K562 (cell line): Measurements from ENCODE around the gene HGD. TPM values are rescaled to one million over a fixed set of nuclear protein-coding genes. Genes with fewer than 3 reads are reported as not detected.

Experiments used
- ATAC-seq: fragments of 200-7000 bp; cut with Tn5 transposase; 3 replicates; pipeline ENCODE4 v1.9.1; 2020; ENCODE audit warnings: moderate library complexity
- BruUV-seq: library from RNA; stranded (reverse); fragments of 400-500 nt; replicated peaks from 2 replicates; lab custom pipeline; 2021; lab: Mats Ljungman, UMichigan
- CTCF ChIA-PET: fragments of 300-600 bp; formaldehyde crosslinking; extraction: SDS; loops from one replicate; lab custom pipeline; 2021; ENCODE audit warnings: low intra/inter-chr PET ratio; lab: Yijun Ruan, JAX
- POLR2A ChIA-PET: fragments of 300-600, 350-650 bp; sonication (Branson Sonifier 250); formaldehyde crosslinking; extraction: SDS; loops from one replicate; lab custom pipeline; 2021; ENCODE audit warnings: antibody characterized with exemption, inconsistent platforms; lab: Yijun Ruan, JAX
- DNase-seq, 4 experiments: peaks; one replicate each; pipeline versions ENCODE4 v3.0.0 to v3.0.0-alpha.2; 2011 to 2018; ENCODE audit warnings: low spot score in 3 of 4, mixed read lengths in 3 of 4; ENCODE audit errors: extremely low read depth in 1 of 4
- FAIRE-seq: peaks from 2 replicates; lab custom pipeline; 2011; peaks lifted over from hg19 to GRCh38; lab: Jason Lieb, UNC
- H2AFZ ChIP-seq: 2 replicates; pipeline ENCODE4 v1.6.0; 2011; ENCODE audit warnings: low read depth, low read length, control low read depth, inconsistent platforms
- H3K27ac ChIP-seq: fragments of 200-600 bp; 3 replicates; pipeline ENCODE4 v1.8.0; 2011; ENCODE audit warnings: low read depth, mild to moderate bottlenecking, control low read depth, inconsistent platforms, low read length, moderate library complexity, mixed read lengths; ENCODE audit errors: extremely low read depth
- H3K27me3 ChIP-seq, 2 experiments: fragments of 300-600 bp in 1 of 2; 2 replicates in 1 of 2; 3 replicates in 1 of 2; pipeline versions ENCODE4 v1.6.0 to v1.8.0; 2011; ENCODE audit warnings: inconsistent platforms in 2 of 2, low read length in 2 of 2, mild to moderate bottlenecking in 1 of 2, mixed read lengths in 1 of 2, moderate library complexity in 1 of 2; ENCODE audit not compliant: control insufficient read depth in 2 of 2, insufficient read depth in 2 of 2
- H3K36me3 ChIP-seq: fragments of 300-600 bp; 3 replicates; pipeline ENCODE4 v1.8.0; 2011; ENCODE audit warnings: mild to moderate bottlenecking, low read length, inconsistent platforms; ENCODE audit not compliant: control insufficient read depth, insufficient read depth
- H3K4me1 ChIP-seq, 2 experiments: fragments of 200-600 bp in 1 of 2; replicated peaks in 1 of 2; 2 replicates in 1 of 2; 3 replicates in 1 of 2; pipeline versions ENCODE4 v1.5.1 to v1.8.0; 2011; ENCODE audit warnings: inconsistent platforms in 2 of 2, low read length in 2 of 2, mild to moderate bottlenecking in 1 of 2, mixed read lengths in 1 of 2, moderate library complexity in 1 of 2; ENCODE audit not compliant: control insufficient read depth in 2 of 2, insufficient read depth in 2 of 2
- H3K4me2 ChIP-seq: 2 replicates; pipeline ENCODE4 v1.6.1; 2011; ENCODE audit warnings: low read length, control low read depth, inconsistent platforms, mixed read lengths; ENCODE audit not compliant: insufficient read depth
- H3K4me3 ChIP-seq: fragments of 200-600 bp; sonication (generic), shearing (Covaris generic); 2 replicates; pipeline ENCODE4 v1.5.1; 2016; ENCODE audit warnings: control low read depth, inconsistent platforms
- H3K79me2 ChIP-seq: fragments of 200-600 bp; 3 replicates; pipeline ENCODE4 v1.8.0; 2011; ENCODE audit warnings: low read length, inconsistent platforms; ENCODE audit not compliant: control insufficient read depth, insufficient read depth
- H3K9ac ChIP-seq, 2 experiments: 2 replicates each; pipeline versions ENCODE4 v1.6.0 to v1.6.1; 2011; ENCODE audit warnings: low read depth in 2 of 2, low read length in 2 of 2, control low read depth in 1 of 2, inconsistent platforms in 1 of 2, mild to moderate bottlenecking in 1 of 2, mixed read lengths in 1 of 2; ENCODE audit not compliant: insufficient read depth in 1 of 2
- H3K9me1 ChIP-seq: one replicate; pipeline ENCODE4 v1.6.0; 2011; ENCODE audit warnings: inconsistent platforms, mild to moderate bottlenecking, low read length, moderate library complexity; ENCODE audit not compliant: control insufficient read depth, insufficient read depth
- H3K9me3 ChIP-seq: replicated peaks from 2 replicates; pipeline ENCODE4 v1.5.1; 2011; ENCODE audit warnings: low read depth, low read length, inconsistent platforms; ENCODE audit not compliant: control insufficient read depth, insufficient read depth
- H4K20me1 ChIP-seq: replicated peaks from 2 replicates; pipeline ENCODE4 v1.6.1; 2011; ENCODE audit warnings: low read length, inconsistent platforms, mixed read lengths; ENCODE audit not compliant: control insufficient read depth, insufficient read depth
- GABPA ChIP-seq: fragments of 200-800 bp; sonication (Bioruptor generic); conservative IDR thresholded peaks from 2 replicates; pipeline ENCODE4 v1.6.1; 2016; ENCODE audit warnings: low read depth, missing genetic modification characterization, missing compliant biosample characterization
- NR2C1 ChIP-seq, 2 experiments: fragments of 450-650 bp; IDR thresholded peaks; 2 replicates each; pipeline ENCODE4 v1.6.1; 2017; ENCODE audit warnings: mild to moderate bottlenecking in 2 of 2, antibody characterized with exemption in 1 of 2, inconsistent platforms in 1 of 2, missing compliant biosample characterization in 1 of 2, missing genetic modification characterization in 1 of 2
- SMAD4 ChIP-seq: fragments of 250-450 bp; sonication (Bioruptor Pico); conservative IDR thresholded peaks from 2 replicates; pipeline ENCODE4 v1.8.0; 2021; ENCODE audit warnings: inconsistent platforms, mild to moderate bottlenecking, moderate library complexity
- TCF3 ChIP-seq: sonication (generic); formaldehyde crosslinking; IDR thresholded peaks from 2 replicates; pipeline ENCODE4 v1.4.0; 2020; ENCODE audit warnings: mild to moderate bottlenecking, missing genetic modification reagents
- TCFL5 ChIP-seq: fragments of 250-450 bp; sonication (Bioruptor Pico); conservative IDR thresholded peaks from 2 replicates; pipeline ENCODE4 v1.6.1; 2021; ENCODE audit warnings: mild to moderate bottlenecking, moderate library complexity, matching md5 sums
- YY1 ChIP-seq, 3 experiments: IDR thresholded peaks; 2 replicates each; pipeline ENCODE4 v1.6.1; 2011; ENCODE audit warnings: low read length in 2 of 3, mild to moderate bottlenecking in 2 of 3, moderate library complexity in 2 of 3, borderline replicate concordance in 1 of 3, control low read depth in 1 of 3, low read depth in 1 of 3; ENCODE audit not compliant: insufficient read depth in 3 of 3, insufficient replicate concordance in 2 of 3, control insufficient read depth in 1 of 3, insufficient read length in 1 of 3; ENCODE audit errors: extremely low read depth in 1 of 3
- ZNF146 ChIP-seq: IDR thresholded peaks from one replicate; pipeline ENCODE4 v1.6.1; 2018; ENCODE audit warnings: missing compliant biosample characterization; ENCODE audit not compliant: unreplicated experiment
- ZNF165 ChIP-seq: fragments of 250-450 bp; sonication (Bioruptor Pico); IDR thresholded peaks from 2 replicates; pipeline ENCODE4 v1.4.0; 2020; ENCODE audit warnings: borderline replicate concordance
- ZNF75A ChIP-seq: fragments of 450-650 bp; formaldehyde crosslinking; IDR thresholded peaks from 2 replicates; pipeline ENCODE4 v1.4.0; 2020; ENCODE audit warnings: mild to moderate bottlenecking
- WGBS: fragments of 100-300 bp; shearing (Covaris generic); methylation state at CpG from one replicate; pipeline ENCODE4 v1.1.6; 2016; ENCODE audit warnings: low coverage, mixed read lengths; ENCODE audit not compliant: insufficient coverage; ENCODE audit errors: missing lambda C conversion rate; 5-methylcytosine and 5-hydroxymethylcytosine counted together
- in situ Hi-C: fragments of 300-500 bp; cut with MboI; formaldehyde crosslinking; loops from 4 replicates; pipeline ENCODE4 v1.15.0; 2018; ENCODE audit warnings: inconsistent platforms, mixed read lengths
- intact Hi-C: fragments of 100-400 bp; cut with micrococcal nuclease; formaldehyde crosslinking; loops from 2 replicates; pipeline ENCODE4 v1.14.2; 2022
- polyA plus RNA-seq, 8 experiments: library from polyadenylated mRNA; depleted of rRNA in 4 of 8; stranded (reverse) in 5 of 8; unstranded in 3 of 8; fragments of >200 nt; fragmentation: Nextera tagmentation in 2 of 8; fragmentation: Illumina TruSeq in 1 of 8; extraction: Ambion mirVana in 2 of 8; extraction: Trizol in 1 of 8; gene quantifications; 2 replicates each; pipeline versions ENCODE4 v1.2.1 to v1.2.3, GENCODE V29; 2011 to 2014; ENCODE audit warnings: inconsistent platforms in 1 of 8, missing spikeins in 1 of 8
- total RNA-seq, 7 experiments: library from RNA; depleted of rRNA in 6 of 7; stranded (reverse); fragments of >200 nt in 6 of 7; fragmentation: Illumina TruSeq in 2 of 7; extraction: Trizol in 2 of 7; gene quantifications; 2 replicates each; pipeline versions ENCODE4 v1.2.1 to v1.2.3, GENCODE V29; 2011 to 2021; ENCODE audit warnings: low replicate concordance in 1 of 7
- TF ChIP-seq, protein P1 (sequence below): sonication (generic); formaldehyde crosslinking; IDR thresholded peaks from 2 replicates; pipeline ENCODE4 v1.8.1; 2023; ENCODE audit warnings: mild to moderate bottlenecking, missing genetic modification reagents
- TF ChIP-seq, protein P2 (sequence below), 2 experiments: fragments of 450-650 bp in 1 of 2; sonication (generic) in 1 of 2; formaldehyde crosslinking in 1 of 2; IDR thresholded peaks in 1 of 2; conservative IDR thresholded peaks in 1 of 2; 2 replicates each; pipeline versions ENCODE4 v1.6.1 to v1.8.1; 2016 to 2023; ENCODE audit warnings: mild to moderate bottlenecking in 2 of 2, moderate library complexity in 2 of 2, inconsistent platforms in 1 of 2, missing genetic modification reagents in 1 of 2
- TF ChIP-seq, protein P3 (sequence below): fragments of 250-450 bp; sonication (Bioruptor Pico); IDR thresholded peaks from 2 replicates; pipeline ENCODE4 v1.8.0; 2021; ENCODE audit warnings: borderline replicate concordance, mild to moderate bottlenecking, moderate library complexity; ENCODE audit not compliant: poor library complexity, severe bottlenecking
- TF ChIP-seq, protein P4 (sequence below): fragments of 250-450 bp; sonication (Bioruptor Pico); IDR thresholded peaks from 2 replicates; pipeline ENCODE4 v1.4.0; 2020; ENCODE audit warnings: mild to moderate bottlenecking

The HGD gene
- total and polyA plus RNA-seq, 9 of the 15 experiments (the other 6 are each of a cell fraction or from before 2014, with no cell fraction given), result 0.08 to 0.25 (median 0.17) TPM; not detected in 4

DNA sequence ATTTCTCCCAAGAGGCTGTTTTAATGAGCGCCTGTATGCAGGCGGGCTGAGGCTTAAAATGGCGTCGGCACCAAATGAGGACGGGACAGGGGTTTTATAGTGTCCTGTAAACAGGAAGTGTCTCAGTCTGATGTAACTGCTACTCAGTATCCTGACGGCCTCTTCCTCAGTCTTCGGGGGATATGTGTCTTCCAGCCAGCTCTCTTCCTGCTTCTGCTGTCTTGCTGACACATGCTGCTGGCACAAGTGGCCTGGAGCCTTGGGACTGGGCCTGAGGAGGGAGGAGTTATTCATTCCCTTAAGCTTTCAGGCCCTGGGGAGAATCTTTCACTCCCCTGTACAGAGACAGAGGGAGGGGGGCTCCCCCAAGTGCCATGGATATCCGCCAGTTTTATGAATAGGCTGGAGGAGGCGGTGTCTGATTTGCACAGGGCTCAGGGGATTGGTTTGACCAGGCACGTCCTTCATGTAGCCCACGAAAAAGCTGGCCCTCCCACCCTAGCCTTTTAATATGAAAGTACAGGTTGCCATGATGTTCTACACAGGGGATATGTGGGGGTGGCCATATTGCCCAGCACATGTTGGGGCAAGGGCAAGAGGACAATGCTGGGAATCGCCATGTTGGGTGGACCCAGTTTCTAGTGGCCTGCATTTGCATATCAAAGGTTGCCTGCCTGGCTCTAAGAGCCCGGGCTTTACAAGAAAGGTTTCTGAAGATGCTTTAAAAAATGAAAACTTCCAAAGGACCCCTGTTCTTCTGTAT, 66.0 kb downstream of the HGD start:
- CTCF ChIA-PET, result no interaction called here

More for the DNA sequence above, 66.0 kb downstream of the HGD start:
- Histone ChIP-seq H3K4me1 (no peaks in the 10 kb centered on the region; a peak in 1 of 5 replicates), H3K36me3 (no peaks in the 10 kb centered on the region), H2AFZ (peak overlapping the region; percentile 31), H3K9me3 (no peaks in the 10 kb centered on the region), H4K20me1 (no peaks in the 10 kb centered on the region), H3K4me2 (no peak overlapping the region), H3K79me2 (no peaks in the 10 kb centered on the region), H3K27ac (no peak overlapping the region), H3K27me3 (no peaks in the 10 kb centered on the region), H3K4me3 (no peak overlapping the region), H3K9me1 (no peaks in the 10 kb centered on the region), H3K9ac (no peak overlapping the region)
- in situ Hi-C loops (no loop called here), intact Hi-C loops (loop anchor here (10.0 kb wide), 1 partner anchor 289 kb away; the partner anchor contains the start of gene STXBP5L)
- 68% methylated on average over 11 of the region's 13 CpGs for WGBS
- no peak for FAIRE-seq
- no peak for TF ChIP-seq TCFL5 (CRISPR knock-in tag)
- TF ChIP-seq, protein P1, sequence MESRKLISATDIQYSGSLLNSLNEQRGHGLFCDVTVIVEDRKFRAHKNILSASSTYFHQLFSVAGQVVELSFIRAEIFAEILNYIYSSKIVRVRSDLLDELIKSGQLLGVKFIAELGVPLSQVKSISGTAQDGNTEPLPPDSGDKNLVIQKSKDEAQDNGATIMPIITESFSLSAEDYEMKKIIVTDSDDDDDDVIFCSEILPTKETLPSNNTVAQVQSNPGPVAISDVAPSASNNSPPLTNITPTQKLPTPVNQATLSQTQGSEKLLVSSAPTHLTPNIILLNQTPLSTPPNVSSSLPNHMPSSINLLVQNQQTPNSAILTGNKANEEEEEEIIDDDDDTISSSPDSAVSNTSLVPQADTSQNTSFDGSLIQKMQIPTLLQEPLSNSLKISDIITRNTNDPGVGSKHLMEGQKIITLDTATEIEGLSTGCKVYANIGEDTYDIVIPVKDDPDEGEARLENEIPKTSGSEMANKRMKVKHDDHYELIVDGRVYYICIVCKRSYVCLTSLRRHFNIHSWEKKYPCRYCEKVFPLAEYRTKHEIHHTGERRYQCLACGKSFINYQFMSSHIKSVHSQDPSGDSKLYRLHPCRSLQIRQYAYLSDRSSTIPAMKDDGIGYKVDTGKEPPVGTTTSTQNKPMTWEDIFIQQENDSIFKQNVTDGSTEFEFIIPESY, result peak; percentile 98
- TF ChIP-seq, protein P2, sequence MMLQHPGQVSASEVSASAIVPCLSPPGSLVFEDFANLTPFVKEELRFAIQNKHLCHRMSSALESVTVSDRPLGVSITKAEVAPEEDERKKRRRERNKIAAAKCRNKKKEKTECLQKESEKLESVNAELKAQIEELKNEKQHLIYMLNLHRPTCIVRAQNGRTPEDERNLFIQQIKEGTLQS (IDR thresholded peaks at IDR 0.05), result 0 out of 2 replicates have a peak, but pooled peaks have one; percentile 7
- TF ChIP-seq, protein P2 (CRISPR knock-in tag; conservative IDR thresholded peaks at IDR 0.05), result no peak
- TF ChIP-seq ZNF146 (CRISPR knock-in tag), result peak; percentile 8
- peak; percentile 27; the same call in 1 of the 2 replicates for TF ChIP-seq GABPA
- no peak for TF ChIP-seq NR2C1 (IDR thresholded peaks at IDR 0.05)
- TF ChIP-seq NR2C1 (tag; IDR thresholded peaks at IDR 0.05), result no peak
- TF ChIP-seq, protein P3, sequence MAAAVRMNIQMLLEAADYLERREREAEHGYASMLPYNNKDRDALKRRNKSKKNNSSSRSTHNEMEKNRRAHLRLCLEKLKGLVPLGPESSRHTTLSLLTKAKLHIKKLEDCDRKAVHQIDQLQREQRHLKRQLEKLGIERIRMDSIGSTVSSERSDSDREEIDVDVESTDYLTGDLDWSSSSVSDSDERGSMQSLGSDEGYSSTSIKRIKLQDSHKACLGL (CRISPR knock-in tag), result no peak
- TF ChIP-seq, protein P4, sequence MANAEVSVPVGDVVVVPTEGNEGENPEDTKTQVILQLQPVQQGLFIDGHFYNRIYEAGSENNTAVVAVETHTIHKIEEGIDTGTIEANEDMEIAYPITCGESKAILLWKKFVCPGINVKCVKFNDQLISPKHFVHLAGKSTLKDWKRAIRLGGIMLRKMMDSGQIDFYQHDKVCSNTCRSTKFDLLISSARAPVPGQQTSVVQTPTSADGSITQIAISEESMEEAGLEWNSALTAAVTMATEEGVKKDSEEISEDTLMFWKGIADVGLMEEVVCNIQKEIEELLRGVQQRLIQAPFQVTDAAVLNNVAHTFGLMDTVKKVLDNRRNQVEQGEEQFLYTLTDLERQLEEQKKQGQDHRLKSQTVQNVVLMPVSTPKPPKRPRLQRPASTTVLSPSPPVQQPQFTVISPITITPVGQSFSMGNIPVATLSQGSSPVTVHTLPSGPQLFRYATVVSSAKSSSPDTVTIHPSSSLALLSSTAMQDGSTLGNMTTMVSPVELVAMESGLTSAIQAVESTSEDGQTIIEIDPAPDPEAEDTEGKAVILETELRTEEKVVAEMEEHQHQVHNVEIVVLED (CRISPR knock-in tag), result no peak
- TF ChIP-seq ZNF75A (CRISPR knock-in tag), result no peak
- TF ChIP-seq ZNF165 (CRISPR knock-in tag), result no peak
- TF ChIP-seq SMAD4 (CRISPR knock-in tag), result 0 out of 2 replicates have a peak, but pooled peaks have one; percentile 31
- no peak for TF ChIP-seq TCF3 (CRISPR knock-in tag)
- TF ChIP-seq YY1 (IDR thresholded peaks at IDR 0.05; ENCODE audit: borderline replicate concordance in 1 of 3, control insufficient read depth in 1 of 3, extremely low read depth in 1 of 3, insufficient read depth in 3 of 3, insufficient read length in 1 of 3, insufficient replicate concordance in 2 of 3, low read depth in 1 of 3, low read length in 2 of 3), result peak in 1 of 3 experiments; percentile 7
- POLR2A ChIA-PET, result no interaction called here
- ATAC-seq, result peak; percentile 45; the same call in 2 of the 3 replicates
- no peak for DNase-seq
- BruUV-seq, result no TSS peak
